SU-DHL-6 (cell line): ENCODE results near the gene RNF150.
"Not testable (repeated sequence)": the region's sequence is repeated elsewhere in the genome, so short reads cannot be mapped to it uniquely, and the experiment has no call there.

Source experiments
- H2AFZ ChIP-seq: fragments of 200-600 bp; sonication (generic); 2 replicates; pipeline ENCODE4 v1.6.1; 2014; ENCODE audit warnings: low read depth, mild to moderate bottlenecking, moderate library complexity, mixed read lengths, antibody characterized with exemption, low read length; ENCODE audit not compliant: severe bottlenecking
- H3F3A ChIP-seq: fragments of 200-600 bp; shearing (Covaris generic); 2 replicates; pipeline ENCODE4 v1.6.0; 2016; ENCODE audit warnings: antibody characterized with exemption, mild to moderate bottlenecking; ENCODE audit not compliant: insufficient read depth
- H3K27ac ChIP-seq: fragments of 200-600 bp; sonication (generic); 2 replicates; pipeline ENCODE4 v1.5.1; 2016; ENCODE audit warnings: low read depth, mild to moderate bottlenecking, low read length, moderate library complexity, mixed read lengths
- H3K27me3 ChIP-seq: fragments of 200-600 bp; sonication (generic), shearing (Covaris generic); 2 replicates; pipeline ENCODE4 v1.6.0; 2014; ENCODE audit warnings: mild to moderate bottlenecking, low read length
- H3K36me3 ChIP-seq: fragments of 200-600 bp; sonication (generic); 2 replicates; pipeline ENCODE4 v1.6.1; 2014; ENCODE audit warnings: mild to moderate bottlenecking, low read length, mixed read lengths
- H3K4me2 ChIP-seq: fragments of 300-600, 200-600 bp; shearing (Covaris generic), sonication (generic); 2 replicates; pipeline ENCODE4 v1.6.0; 2014; ENCODE audit warnings: low read length, low read depth, mild to moderate bottlenecking; ENCODE audit not compliant: poor library complexity, severe bottlenecking
- H3K4me3 ChIP-seq: fragments of 200-600 bp; sonication (generic); 2 replicates; pipeline ENCODE4 v1.5.1; 2014; ENCODE audit warnings: antibody characterized with exemption, low read length, mild to moderate bottlenecking, mixed read lengths; ENCODE audit not compliant: insufficient read depth, poor library complexity, severe bottlenecking
- H3K79me2 ChIP-seq: fragments of 200-600 bp; sonication (generic); 2 replicates; pipeline ENCODE4 v1.6.1; 2014; ENCODE audit warnings: mild to moderate bottlenecking, low read length, moderate library complexity; ENCODE audit not compliant: insufficient read depth
- H3K9ac ChIP-seq: fragments of 200-600 bp; sonication (generic); 2 replicates; pipeline ENCODE4 v1.7.0; 2014; ENCODE audit warnings: mild to moderate bottlenecking, low read length
- H3K9me2 ChIP-seq: fragments of 200-600 bp; sonication (generic); replicated peaks from 2 replicates; pipeline ENCODE4 v1.6.1; 2014; ENCODE audit warnings: low read length; ENCODE audit not compliant: insufficient read depth
- H3K9me3 ChIP-seq: fragments of 200-600 bp; sonication (generic); 2 replicates; pipeline ENCODE4 v1.6.1; 2014; ENCODE audit warnings: low read length, mixed read lengths; ENCODE audit not compliant: insufficient read depth
- H4K20me1 ChIP-seq: fragments of 200-600 bp; sonication (generic); 2 replicates; pipeline ENCODE4 v1.6.1; 2014; ENCODE audit warnings: low read depth, mild to moderate bottlenecking, antibody characterized with exemption, low read length, moderate library complexity, mixed read lengths
- EZH2phosphoT487 ChIP-seq: fragments of 200-600 bp; sonication (generic), shearing (Covaris generic); conservative IDR thresholded peaks from 2 replicates; pipeline ENCODE4 v1.6.1; 2018; ENCODE audit warnings: mild to moderate bottlenecking, antibody characterized with exemption, low read length, moderate library complexity, mixed read lengths
- TF ChIP-seq, protein P1 (sequence below): fragments of 200-600 bp; sonication (generic); IDR thresholded peaks from one replicate; pipeline ENCODE4 v1.5.1; 2017; ENCODE audit warnings: antibody characterized with exemption, mild to moderate bottlenecking, low read length, moderate library complexity; ENCODE audit not compliant: insufficient read depth, poor library complexity, severe bottlenecking

The RNF150 gene

DNA sequence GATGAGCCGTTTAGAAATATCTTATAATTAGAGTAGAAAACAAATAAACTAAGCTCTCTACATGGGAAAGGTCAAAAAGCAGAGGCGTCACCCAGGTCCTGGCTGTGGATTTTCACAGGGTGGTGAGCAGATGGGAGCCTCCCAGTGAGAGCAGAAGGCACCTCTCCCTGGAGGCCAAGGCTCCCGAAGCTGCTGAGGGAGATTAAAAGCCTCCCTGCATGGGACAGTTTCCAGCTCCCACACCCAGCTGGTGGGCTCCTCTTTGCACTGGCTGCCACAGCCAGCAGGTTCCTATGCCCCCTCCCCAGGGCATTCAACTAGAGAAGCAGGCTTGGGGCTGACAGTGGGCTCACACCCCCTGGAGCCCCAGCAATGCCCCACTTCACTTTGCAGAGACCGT is 321.8 kb downstream of the RNF150 start:
- no peak overlapping the region for H3K27ac ChIP-seq
- no peak overlapping the region for H3K4me2 ChIP-seq
- H2AFZ ChIP-seq = no peak overlapping the region

DNA sequence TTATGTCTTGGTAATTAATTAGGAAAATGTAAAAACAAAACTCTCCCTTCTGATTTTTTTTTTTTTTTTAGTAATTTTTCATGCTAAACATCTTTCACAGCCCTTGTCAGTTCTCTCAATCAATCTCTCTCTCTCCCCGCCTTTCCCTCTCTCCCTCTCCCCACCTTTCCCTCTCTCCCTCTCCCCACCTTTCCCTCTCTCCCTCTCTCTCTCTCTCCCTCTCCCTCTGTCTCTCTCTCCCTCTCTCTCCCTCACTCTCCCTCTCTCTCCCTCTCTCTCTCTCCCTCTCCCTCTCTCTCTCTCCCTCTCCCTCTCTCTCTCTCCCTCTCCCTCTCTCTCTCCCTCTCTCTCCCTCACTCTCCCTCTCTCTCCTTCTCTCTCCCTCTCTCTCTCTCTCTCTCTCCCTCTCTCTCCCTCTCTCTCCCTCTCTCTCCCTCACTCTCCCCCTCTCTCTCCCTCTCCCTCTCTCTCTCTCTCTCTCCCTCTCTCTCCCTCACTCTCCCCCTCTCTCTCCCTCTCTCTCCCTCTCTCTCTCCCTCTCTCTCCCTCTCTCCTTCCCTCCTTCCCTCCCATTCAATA is 322.6 kb downstream of the RNF150 start:
- not testable (repeated sequence) for H3K27ac ChIP-seq, H3K36me3 ChIP-seq, H4K20me1 ChIP-seq, H2AFZ ChIP-seq, H3K9me2 ChIP-seq, H3K4me3 ChIP-seq, H3K4me2 ChIP-seq, H3K9me3 ChIP-seq, H3K9ac ChIP-seq, H3K79me2 ChIP-seq, H3K27me3 ChIP-seq, H3F3A ChIP-seq

More for the DNA sequence above, 321.8 kb downstream of the RNF150 start:
- Histone ChIP-seq H4K20me1 (no peaks in the 10 kb centered on the region), H3K4me3 (no peak overlapping the region), H3K36me3 (no peaks in the 10 kb centered on the region), H3K27me3 (no peaks in the 10 kb centered on the region), H3K9me3 (no peaks in the 10 kb centered on the region), H3F3A (peaks cover 6% of the 10 kb centered on the region), H3K9ac (no peak overlapping the region), H3K79me2 (no peaks in the 10 kb centered on the region), H3K9me2 (no peaks in the 10 kb centered on the region)
- TF ChIP-seq, protein P1, sequence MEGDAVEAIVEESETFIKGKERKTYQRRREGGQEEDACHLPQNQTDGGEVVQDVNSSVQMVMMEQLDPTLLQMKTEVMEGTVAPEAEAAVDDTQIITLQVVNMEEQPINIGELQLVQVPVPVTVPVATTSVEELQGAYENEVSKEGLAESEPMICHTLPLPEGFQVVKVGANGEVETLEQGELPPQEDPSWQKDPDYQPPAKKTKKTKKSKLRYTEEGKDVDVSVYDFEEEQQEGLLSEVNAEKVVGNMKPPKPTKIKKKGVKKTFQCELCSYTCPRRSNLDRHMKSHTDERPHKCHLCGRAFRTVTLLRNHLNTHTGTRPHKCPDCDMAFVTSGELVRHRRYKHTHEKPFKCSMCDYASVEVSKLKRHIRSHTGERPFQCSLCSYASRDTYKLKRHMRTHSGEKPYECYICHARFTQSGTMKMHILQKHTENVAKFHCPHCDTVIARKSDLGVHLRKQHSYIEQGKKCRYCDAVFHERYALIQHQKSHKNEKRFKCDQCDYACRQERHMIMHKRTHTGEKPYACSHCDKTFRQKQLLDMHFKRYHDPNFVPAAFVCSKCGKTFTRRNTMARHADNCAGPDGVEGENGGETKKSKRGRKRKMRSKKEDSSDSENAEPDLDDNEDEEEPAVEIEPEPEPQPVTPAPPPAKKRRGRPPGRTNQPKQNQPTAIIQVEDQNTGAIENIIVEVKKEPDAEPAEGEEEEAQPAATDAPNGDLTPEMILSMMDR = no peak
- no peak for TF ChIP-seq EZH2phosphoT487
